Esophagus muscularis mucosa (tissue), 4 donors: ENCODE data around the gene PLEKHA6. TPM values are rescaled to one million over a fixed set of nuclear protein-coding genes. Genes with fewer than 3 reads are reported as not detected.

Experiments used
- DNase-seq: peaks from one replicate; pipeline ENCODE4 v3.0.0-alpha.2; 2017; ENCODE audit errors: extremely low spot score
- H3K27ac ChIP-seq, 4 donors: fragments of 200-600 bp; sonication (generic); replicated peaks in 1 of 4; 1 replicate in 3 of 4; 2 replicates in 1 of 4; pipeline ENCODE4 v1.5.1; 2016 to 2019; ENCODE audit warnings: mild to moderate bottlenecking in 1 of 4
- H3K27me3 ChIP-seq, 4 donors: fragments of 200-600 bp; sonication (generic); one replicate each; pipeline versions ENCODE4 v1.5.1 to v1.6.0; 2016 to 2019
- H3K36me3 ChIP-seq, 4 donors: fragments of 200-600 bp; sonication (generic); one replicate each; pipeline ENCODE4 v1.5.1; 2016 to 2019
- H3K4me1 ChIP-seq, 4 donors: fragments of 200-600 bp; sonication (generic); one replicate each; pipeline ENCODE4 v1.5.1; 2016 to 2019
- H3K4me3 ChIP-seq, 4 donors: fragments of 200-600 bp; sonication (generic); 1 replicate in 2 of 4; 2 replicates in 2 of 4; pipeline ENCODE4 v1.5.1; 2016 to 2019; ENCODE audit warnings: mild to moderate bottlenecking in 4 of 4, moderate library complexity in 1 of 4
- H3K9me3 ChIP-seq, 4 donors: fragments of 200-600 bp; sonication (generic); 1 replicate in 3 of 4; 2 replicates in 1 of 4; pipeline ENCODE4 v1.5.1; 2016 to 2019
- CTCF ChIP-seq, 3 experiments: fragments of 200-600 bp in 2 of 3; fragments of 450-650 bp in 1 of 3; sonication (generic) in 2 of 3; IDR thresholded peaks; one replicate each; pipeline ENCODE4 v1.5.1; 2017 to 2019; ENCODE audit warnings: antibody characterized with exemption in 3 of 3, mild to moderate bottlenecking in 2 of 3, moderate library complexity in 1 of 3
- EP300 ChIP-seq: sonication (generic); formaldehyde crosslinking; IDR thresholded peaks from one replicate; pipeline ENCODE4 v1.6.1; 2017; ENCODE audit warnings: antibody characterized with exemption
- POLR2A ChIP-seq: fragments of 450-650 bp; IDR thresholded peaks from one replicate; pipeline ENCODE4 v1.6.1; 2017; ENCODE audit warnings: antibody characterized with exemption, moderate library complexity, mild to moderate bottlenecking, low read depth
- POLR2AphosphoS5 ChIP-seq, 2 donors: sonication (generic); formaldehyde crosslinking; IDR thresholded peaks; one replicate each; pipeline ENCODE4 v1.6.1; 2017; ENCODE audit warnings: antibody characterized with exemption in 2 of 2
- WGBS: methylation state at CpG from one replicate; pipeline ENCODE4 v1.1.5; 2018; 5-methylcytosine and 5-hydroxymethylcytosine counted together
- intact Hi-C: fragments of 100-400 bp; cut with DNase I; formaldehyde crosslinking; loops from one replicate; pipeline ENCODE4 v1.15.1; 2023
- total RNA-seq, 4 donors: library from RNA; depleted of rRNA; stranded (reverse); fragments of >200 nt; gene quantifications; one replicate each; pipeline versions ENCODE4 v1.1.0 to v1.2.1, GENCODE V29; 2016

The PLEKHA6 gene
- total RNA-seq, 4 donors from 2014 or later = 11.9 to 22.4 (median 15.9) TPM

GRCh38 chr1:204376919-204377799 lies 17.4 kb upstream of the PLEKHA6 start:
- Histone ChIP-seq H3K27me3 (peaks cover 0 to 57% (median 18%) of the 10 kb centered on the region in 4 donors), H3K4me1 (peaks cover 13 to 18% (median 15%) of the 10 kb centered on the region in 4 donors), H3K36me3 (no peaks in the 10 kb centered on the region), H3K27ac (no peak overlapping the region), H3K4me3 (peak overlapping the region; percentile 50 to 57 (median 52)), H3K9me3 (no peaks in the 10 kb centered on the region)
- TF ChIP-seq CTCF (IDR thresholded peaks at IDR 0.05) = no peak
- TF ChIP-seq POLR2A = no peak
- TF ChIP-seq POLR2AphosphoS5 (IDR thresholded peaks at IDR 0.05) = no peak
- TF ChIP-seq EP300 = no peak
- 62% methylated on average over 26 of the region's 28 CpGs for WGBS
- intact Hi-C loops = no loop called here
- DNase-seq = no peak

GRCh38 chr1:204376465-204376864 lies 16.7 kb upstream of the PLEKHA6 start:
- H3K4me3 ChIP-seq = no peak overlapping the region
- no peaks in the 10 kb centered on the region for H3K9me3 ChIP-seq
- H3K36me3 ChIP-seq = no peaks in the 10 kb centered on the region
- TF ChIP-seq POLR2A (no peak), EP300 (no peak), POLR2AphosphoS5 (IDR thresholded peaks at IDR 0.05) (no peak), CTCF (IDR thresholded peaks at IDR 0.05) (no peak)
- H3K27me3 ChIP-seq = peaks cover 0 to 57% (median 18%) of the 10 kb centered on the region in 4 donors
- H3K27ac ChIP-seq = no peak overlapping the region
- 85% methylated on average over 6 of the region's 6 CpGs for WGBS
- DNase-seq = no peak
- intact Hi-C loops = no loop called here
- H3K4me1 ChIP-seq = peaks cover 13 to 18% (median 15%) of the 10 kb centered on the region in 4 donors

- H3K27ac ChIP-seq = no peak overlapping the region
- H3K36me3 ChIP-seq = no peaks in the 10 kb centered on the region
- H3K9me3 ChIP-seq = no peaks in the 10 kb centered on the region
- intact Hi-C loops = no loop called here
- peaks cover 13 to 23% (median 15%) of the 10 kb centered on the region in 4 donors for H3K4me1 ChIP-seq
- DNase-seq = no peak
- WGBS = 79% methylated on average over 4 of the region's 4 CpGs
- no peak overlapping the region for H3K4me3 ChIP-seq
- H3K27me3 ChIP-seq = peaks cover 0 to 71% (median 17%) of the 10 kb centered on the region in 4 donors
- TF ChIP-seq CTCF (IDR thresholded peaks at IDR 0.05) (no peak), POLR2AphosphoS5 (IDR thresholded peaks at IDR 0.05) (no peak), POLR2A (no peak), EP300 (no peak)
These were observed 14.2 kb upstream of the PLEKHA6 start for GRCh38 chr1:204373911-204374310.

- intact Hi-C loops = no loop called here
- H3K4me3 ChIP-seq = no peak overlapping the region
- peaks cover 0 to 46% (median 0%) of the 10 kb centered on the region in 4 donors for H3K27me3 ChIP-seq
- H3K36me3 ChIP-seq = no peaks in the 10 kb centered on the region
- DNase-seq = no peak
- TF ChIP-seq CTCF (IDR thresholded peaks at IDR 0.05) (no peak), POLR2A (no peak), POLR2AphosphoS5 (IDR thresholded peaks at IDR 0.05) (no peak), EP300 (no peak)
- 84% methylated on average over 10 of the region's 10 CpGs for WGBS
- H3K27ac ChIP-seq = no peak overlapping the region
- H3K9me3 ChIP-seq = no peaks in the 10 kb centered on the region
- H3K4me1 ChIP-seq = peaks cover 0 to 5% (median 0%) of the 10 kb centered on the region in 4 donors
These were observed 10.4 kb upstream of the PLEKHA6 start for GRCh38 chr1:204370176-204370575.
